Measurements from ENCODE around the gene SLC10A6. TPM values are rescaled to one million over a fixed set of nuclear protein-coding genes. Genes with fewer than 3 reads are reported as not detected.

SLC10A6 gene
- total RNA-seq, 1 donor from 2014 or later: not detected

DNA sequence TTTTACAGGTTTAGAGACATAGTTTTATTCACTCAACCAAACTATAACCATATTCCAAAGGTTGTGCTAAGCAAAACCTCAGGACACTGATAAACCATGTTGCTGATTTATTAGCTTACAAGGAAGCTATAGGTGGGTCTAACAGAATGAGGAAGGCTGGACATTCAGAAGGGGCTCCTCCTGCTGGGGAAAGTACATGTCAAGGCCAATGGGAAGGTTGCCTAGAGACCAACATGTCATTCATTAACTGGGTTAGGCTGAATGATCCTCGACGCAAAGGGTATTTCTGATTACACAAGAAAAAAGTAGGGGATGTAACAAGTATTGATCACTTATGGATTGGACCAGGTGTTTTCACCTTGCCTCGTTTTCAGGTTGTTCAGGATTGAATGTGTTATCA is 30.3 kb downstream of the SLC10A6 start:
- H3K4me1 Mint-ChIP-seq (ENCODE audit: unreplicated experiment): no peaks in the 10 kb centered on the region
- H3K27ac Mint-ChIP-seq (ENCODE audit: unreplicated experiment): no peak overlapping the region
- DNase-seq (ENCODE audit: low spot score): no peak
- no peaks in the 10 kb centered on the region for H3K36me3 Mint-ChIP-seq (ENCODE audit: low read depth, unreplicated experiment)
- no peak overlapping the region for H3K4me3 Mint-ChIP-seq (ENCODE audit: unreplicated experiment)
- no peaks in the 10 kb centered on the region for H3K9me3 Mint-ChIP-seq (ENCODE audit: unreplicated experiment)
- TF ChIP-seq, protein P1, sequence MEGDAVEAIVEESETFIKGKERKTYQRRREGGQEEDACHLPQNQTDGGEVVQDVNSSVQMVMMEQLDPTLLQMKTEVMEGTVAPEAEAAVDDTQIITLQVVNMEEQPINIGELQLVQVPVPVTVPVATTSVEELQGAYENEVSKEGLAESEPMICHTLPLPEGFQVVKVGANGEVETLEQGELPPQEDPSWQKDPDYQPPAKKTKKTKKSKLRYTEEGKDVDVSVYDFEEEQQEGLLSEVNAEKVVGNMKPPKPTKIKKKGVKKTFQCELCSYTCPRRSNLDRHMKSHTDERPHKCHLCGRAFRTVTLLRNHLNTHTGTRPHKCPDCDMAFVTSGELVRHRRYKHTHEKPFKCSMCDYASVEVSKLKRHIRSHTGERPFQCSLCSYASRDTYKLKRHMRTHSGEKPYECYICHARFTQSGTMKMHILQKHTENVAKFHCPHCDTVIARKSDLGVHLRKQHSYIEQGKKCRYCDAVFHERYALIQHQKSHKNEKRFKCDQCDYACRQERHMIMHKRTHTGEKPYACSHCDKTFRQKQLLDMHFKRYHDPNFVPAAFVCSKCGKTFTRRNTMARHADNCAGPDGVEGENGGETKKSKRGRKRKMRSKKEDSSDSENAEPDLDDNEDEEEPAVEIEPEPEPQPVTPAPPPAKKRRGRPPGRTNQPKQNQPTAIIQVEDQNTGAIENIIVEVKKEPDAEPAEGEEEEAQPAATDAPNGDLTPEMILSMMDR (IDR thresholded peaks at IDR 0.05; ENCODE audit: unreplicated experiment): no peak
- H3K27me3 Mint-ChIP-seq (ENCODE audit: unreplicated experiment): no peaks in the 10 kb centered on the region

DNA sequence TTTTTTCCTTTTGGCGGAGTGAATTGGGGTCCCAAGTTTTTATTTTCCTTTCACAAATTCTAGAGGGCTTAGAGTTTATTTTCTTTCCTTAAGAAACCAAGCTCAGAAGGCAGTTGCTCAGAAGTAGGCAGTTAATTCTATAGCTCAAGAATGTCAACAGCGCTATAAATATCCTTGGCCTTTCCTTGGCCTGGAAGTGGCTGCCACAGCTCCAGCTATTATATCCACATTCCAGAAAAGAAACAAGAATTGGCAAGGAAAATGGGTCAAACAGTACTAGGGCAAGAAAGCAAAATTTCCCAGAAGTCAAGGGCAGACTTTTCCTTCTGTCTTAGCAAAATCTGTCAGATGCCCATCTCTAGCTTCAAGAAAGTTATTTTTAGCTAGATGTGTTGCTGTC is 31.0 kb downstream of the SLC10A6 start:
- Mint-ChIP-seq H3K36me3 (ENCODE audit: low read depth, unreplicated experiment) (no peaks in the 10 kb centered on the region), H3K9me3 (ENCODE audit: unreplicated experiment) (no peaks in the 10 kb centered on the region), H3K27ac (ENCODE audit: unreplicated experiment) (no peak overlapping the region), H3K27me3 (ENCODE audit: unreplicated experiment) (no peaks in the 10 kb centered on the region), H3K4me3 (ENCODE audit: unreplicated experiment) (no peak overlapping the region), H3K4me1 (ENCODE audit: unreplicated experiment) (no peaks in the 10 kb centered on the region)
- no peak for DNase-seq (ENCODE audit: low spot score)
- TF ChIP-seq, protein P1 (IDR thresholded peaks at IDR 0.05; ENCODE audit: unreplicated experiment): no peak

DNA sequence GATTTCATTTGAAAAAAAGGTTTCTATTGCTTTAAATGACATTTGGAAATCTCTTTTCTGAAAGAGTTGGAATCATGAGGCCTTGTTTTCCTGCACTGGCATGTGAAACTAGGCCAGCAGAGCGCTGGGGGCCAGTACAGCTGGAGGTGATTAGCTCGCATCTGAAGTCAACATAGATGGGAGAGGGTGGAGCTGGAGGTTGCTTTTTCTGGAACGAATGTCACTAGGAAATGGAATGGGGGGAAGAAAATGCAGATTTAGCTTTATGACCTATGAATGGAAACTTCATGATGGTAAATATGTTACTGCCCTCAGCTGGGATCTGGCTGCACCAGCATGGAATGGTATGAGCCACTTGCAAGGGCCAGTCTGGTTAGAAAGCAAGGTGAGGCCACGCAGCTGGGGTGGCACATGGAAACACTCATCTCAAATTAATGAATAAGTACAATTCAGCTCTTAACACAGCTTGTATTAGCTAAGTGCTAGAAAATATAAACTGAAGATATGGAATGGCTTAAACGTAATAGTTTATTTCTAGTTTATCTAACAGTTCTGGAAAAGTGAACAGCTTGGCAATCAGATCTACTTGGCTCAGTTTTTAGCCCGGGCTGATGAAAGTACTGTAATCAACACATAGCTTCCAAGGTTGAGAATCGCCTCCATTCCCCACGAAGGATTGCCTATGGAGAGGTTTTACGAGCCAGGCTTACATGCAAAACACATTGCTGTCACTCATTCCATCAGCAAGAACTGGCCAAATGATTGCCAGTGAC is 32.5 kb downstream of the SLC10A6 start:
- H3K4me3 Mint-ChIP-seq (ENCODE audit: unreplicated experiment): no peak overlapping the region
- no peaks in the 10 kb centered on the region for H3K36me3 Mint-ChIP-seq (ENCODE audit: low read depth, unreplicated experiment)
- TF ChIP-seq, protein P1 (IDR thresholded peaks at IDR 0.05; ENCODE audit: unreplicated experiment): no peak
- no peaks in the 10 kb centered on the region for H3K4me1 Mint-ChIP-seq (ENCODE audit: unreplicated experiment)
- H3K27ac Mint-ChIP-seq (ENCODE audit: unreplicated experiment): no peak overlapping the region
- H3K27me3 Mint-ChIP-seq (ENCODE audit: unreplicated experiment): no peaks in the 10 kb centered on the region
- no peak for DNase-seq (ENCODE audit: low spot score)
- no peaks in the 10 kb centered on the region for H3K9me3 Mint-ChIP-seq (ENCODE audit: unreplicated experiment)

DNA sequence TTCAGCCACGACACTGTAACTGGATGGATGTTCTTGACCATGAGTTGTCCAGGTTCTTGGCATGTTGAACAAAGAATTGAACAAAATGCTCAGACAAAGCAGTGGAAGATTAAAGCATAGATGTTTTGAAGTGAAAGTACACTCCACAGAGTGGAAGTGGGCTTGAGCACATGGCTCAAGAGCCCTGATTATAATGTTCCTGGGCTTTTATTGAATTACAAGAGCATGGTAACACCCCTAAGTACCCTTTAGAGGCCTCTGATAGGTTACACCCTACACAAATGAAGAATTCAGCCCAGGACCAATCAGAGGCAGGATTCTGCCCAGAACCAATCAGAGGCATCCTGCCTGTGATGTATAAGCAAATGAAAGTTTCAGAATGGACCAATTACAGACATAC is 33.5 kb downstream of the SLC10A6 start:
- Mint-ChIP-seq H3K4me3 (ENCODE audit: unreplicated experiment) (no peak overlapping the region), H3K4me1 (ENCODE audit: unreplicated experiment) (no peaks in the 10 kb centered on the region), H3K27ac (ENCODE audit: unreplicated experiment) (no peak overlapping the region), H3K9me3 (ENCODE audit: unreplicated experiment) (no peaks in the 10 kb centered on the region), H3K27me3 (ENCODE audit: unreplicated experiment) (no peaks in the 10 kb centered on the region), H3K36me3 (ENCODE audit: low read depth, unreplicated experiment) (no peaks in the 10 kb centered on the region)
- TF ChIP-seq, protein P1 (IDR thresholded peaks at IDR 0.05; ENCODE audit: unreplicated experiment): no peak
- no peak for DNase-seq (ENCODE audit: low spot score)

DNA sequence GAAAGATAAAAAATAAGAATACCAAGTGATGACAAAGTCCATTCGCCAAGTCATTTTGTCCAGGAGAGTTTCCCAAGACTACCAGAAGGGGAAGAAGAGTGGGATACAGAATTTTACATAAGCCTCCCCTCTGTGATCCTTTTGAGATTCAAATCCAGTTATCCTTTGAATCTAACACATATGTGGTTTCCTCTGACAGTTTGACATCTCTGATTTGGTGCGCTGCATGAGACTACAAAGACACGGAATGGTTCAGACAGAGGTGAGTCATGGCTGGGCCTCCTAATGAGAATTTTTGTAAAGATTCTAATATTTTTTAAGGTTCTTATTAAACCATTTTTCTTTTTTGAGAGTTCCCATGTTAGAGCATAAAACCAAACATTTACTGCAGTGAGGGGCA is 38.3 kb downstream of the SLC10A6 start:
- Mint-ChIP-seq H3K9me3 (ENCODE audit: unreplicated experiment) (no peaks in the 10 kb centered on the region), H3K36me3 (ENCODE audit: low read depth, unreplicated experiment) (no peaks in the 10 kb centered on the region), H3K4me1 (ENCODE audit: unreplicated experiment) (no peaks in the 10 kb centered on the region), H3K27me3 (ENCODE audit: unreplicated experiment) (no peaks in the 10 kb centered on the region), H3K27ac (ENCODE audit: unreplicated experiment) (no peak overlapping the region), H3K4me3 (ENCODE audit: unreplicated experiment) (no peak overlapping the region)
- no peak for DNase-seq (ENCODE audit: low spot score)
- TF ChIP-seq, protein P1 (IDR thresholded peaks at IDR 0.05; ENCODE audit: unreplicated experiment): no peak

Data from endothelial cell (in vitro differentiated cells).